LNCAP (cell line): ENCODE results near the gene ELP1.

ENCODE experiments used
- CTCF ChIP-seq: fragments of 450-650 bp; IDR thresholded peaks from 2 replicates; pipeline ENCODE4 v1.5.1; 2017; ENCODE audit warnings: mild to moderate bottlenecking

ELP1 gene

GRCh38 chr9:108950168-108950567 lies 16.2 kb upstream of the ELP1 start:
- no peak for TF ChIP-seq CTCF

GRCh38 chr9:108939975-108940374 lies 6.1 kb upstream of the ELP1 start:
- no peak for TF ChIP-seq CTCF

- TF ChIP-seq CTCF = no peak
These were observed 3.8 kb upstream of the ELP1 start for GRCh38 chr9:108937561-108938305.

GRCh38 chr9:108934323-108934893 lies 484 bp upstream of the ELP1 start, which contains the start of gene ABITRAM:
TSS of gene ABITRAM (plus strand) at chr9:108934400. CDS start at chr9:108934487, 87 bp downstream.
- no peak for TF ChIP-seq CTCF

- no peak for TF ChIP-seq CTCF
These were observed 650 bp downstream of the ELP1 start for GRCh38 chr9:108933231-108933717.

GRCh38 chr9:108928386-108928785 lies 5.5 kb downstream of the ELP1 start:
- TF ChIP-seq CTCF = no peak

GRCh38 chr9:108924466-108924865 lies 9.5 kb downstream of the ELP1 start:
- no peak for TF ChIP-seq CTCF
